Liver (tissue), 9 donors: ENCODE data around the gene CFAP65. TPM values are rescaled to one million over a fixed set of nuclear protein-coding genes. Genes with fewer than 3 reads are reported as not detected.

Source experiments
- DNase-seq: peaks from one replicate; pipeline ENCODE4 v3.0.0-alpha.2; 2017; ENCODE audit warnings: low spot score
- H3K27ac ChIP-seq, 2 donors: one replicate each; pipeline ENCODE4 v1.7.0; 2013; ENCODE audit warnings: inconsistent platforms in 2 of 2, low read length in 2 of 2, control low read depth in 1 of 2, low read depth in 1 of 2, mild to moderate bottlenecking in 1 of 2
- H3K27me3 ChIP-seq, 4 donors: one replicate each; pipeline versions ENCODE4 v1.6.1 to v1.7.0; 2013; ENCODE audit warnings: low read length in 3 of 4, inconsistent platforms in 1 of 4, mild to moderate bottlenecking in 1 of 4, moderate library complexity in 1 of 4; ENCODE audit not compliant: control insufficient read depth in 4 of 4, insufficient read depth in 4 of 4
- H3K36me3 ChIP-seq, 4 donors: one replicate each; pipeline versions ENCODE4 v1.6.1 to v1.7.0; 2013; ENCODE audit warnings: low read length in 3 of 4, mild to moderate bottlenecking in 3 of 4, low read depth in 1 of 4, moderate library complexity in 1 of 4; ENCODE audit not compliant: control insufficient read depth in 4 of 4, insufficient read depth in 3 of 4
- H3K4me1 ChIP-seq, 4 donors: one replicate each; pipeline versions ENCODE4 v1.6.1 to v1.7.0; 2013; ENCODE audit warnings: low read length in 3 of 4, mild to moderate bottlenecking in 3 of 4, moderate library complexity in 1 of 4; ENCODE audit not compliant: control insufficient read depth in 4 of 4, insufficient read depth in 4 of 4
- H3K4me3 ChIP-seq, 3 donors: one replicate each; pipeline versions ENCODE4 v1.6.1 to v1.7.0; 2013; ENCODE audit warnings: low read length in 3 of 3, control low read depth in 1 of 3, low read depth in 1 of 3, mild to moderate bottlenecking in 1 of 3
- H3K9ac ChIP-seq, 2 donors: one replicate each; pipeline ENCODE4 v1.7.0; 2013; ENCODE audit warnings: low read length in 2 of 2, mild to moderate bottlenecking in 2 of 2, moderate library complexity in 2 of 2, control low read depth in 1 of 2, low read depth in 1 of 2
- H3K9me3 ChIP-seq, 4 donors: one replicate each; pipeline versions ENCODE4 v1.6.1 to v1.7.0; 2013; ENCODE audit warnings: low read length in 3 of 4; ENCODE audit not compliant: control insufficient read depth in 4 of 4
- FOXA2 ChIP-seq: IDR thresholded peaks from 2 replicates; pipeline ENCODE4 v1.6.1; 2016; ENCODE audit warnings: antibody characterized with exemption
- GABPA ChIP-seq, 2 donors: IDR thresholded peaks in 1 of 2; conservative IDR thresholded peaks in 1 of 2; 2 replicates each; pipeline ENCODE4 v1.6.1; 2016; ENCODE audit warnings: antibody characterized with exemption in 2 of 2, mild to moderate bottlenecking in 1 of 2, moderate library complexity in 1 of 2
- HNF4G ChIP-seq: IDR thresholded peaks from 2 replicates; pipeline ENCODE4 v1.6.1; 2016; ENCODE audit warnings: antibody characterized with exemption
- JUND ChIP-seq, 2 donors: IDR thresholded peaks; 2 replicates each; pipeline ENCODE4 v1.6.1; 2016; ENCODE audit warnings: antibody characterized with exemption in 2 of 2
- RXRA ChIP-seq, 2 donors: IDR thresholded peaks; 2 replicates each; pipeline ENCODE4 v1.6.1; 2017 to 2018; ENCODE audit warnings: antibody characterized with exemption in 2 of 2, mild to moderate bottlenecking in 1 of 2
- TAF1 ChIP-seq: conservative IDR thresholded peaks from 2 replicates; pipeline ENCODE4 v1.6.1; 2016; ENCODE audit warnings: antibody characterized with exemption, mild to moderate bottlenecking
- WGBS: extraction: QIAGEN DNeasy Blood & Tissue Kit; methylation state at CpG from one replicate; pipeline ENCODE4 v1.1.7; 2013; 5-methylcytosine and 5-hydroxymethylcytosine counted together
- polyA plus RNA-seq, 2 donors: library from polyadenylated mRNA; stranded (reverse) in 1 of 2; unstranded in 1 of 2; fragments of 200-250 nt in 1 of 2; fragments of >200 nt in 1 of 2; fragmentation: Nextera tagmentation in 1 of 2; extraction: Ambion mirVana in 1 of 2; gene quantifications; one replicate each; pipeline versions ENCODE4 v1.2.1 to v1.2.3, GENCODE V29; 2013 to 2015
- total RNA-seq, 2 donors: library from RNA; depleted of rRNA; stranded (reverse); fragments of >200 nt; gene quantifications; one replicate each; pipeline ENCODE4 v1.2.3, GENCODE V29; 2014
- TF ChIP-seq, protein P1 (sequence below): IDR thresholded peaks from 2 replicates; pipeline ENCODE4 v1.6.1; 2016; ENCODE audit warnings: antibody characterized with exemption
- TF ChIP-seq, protein P2 (sequence below): IDR thresholded peaks from 2 replicates; pipeline ENCODE4 v1.6.1; 2016; ENCODE audit warnings: antibody characterized with exemption, mild to moderate bottlenecking
- donor health status: healthy.
- donor health status: healthy.
- donor health status: healthy.
- donor health status: healthy.
- donor health status: healthy.

CFAP65 gene
- total and polyA plus RNA-seq, 4 donors = not detected

DNA sequence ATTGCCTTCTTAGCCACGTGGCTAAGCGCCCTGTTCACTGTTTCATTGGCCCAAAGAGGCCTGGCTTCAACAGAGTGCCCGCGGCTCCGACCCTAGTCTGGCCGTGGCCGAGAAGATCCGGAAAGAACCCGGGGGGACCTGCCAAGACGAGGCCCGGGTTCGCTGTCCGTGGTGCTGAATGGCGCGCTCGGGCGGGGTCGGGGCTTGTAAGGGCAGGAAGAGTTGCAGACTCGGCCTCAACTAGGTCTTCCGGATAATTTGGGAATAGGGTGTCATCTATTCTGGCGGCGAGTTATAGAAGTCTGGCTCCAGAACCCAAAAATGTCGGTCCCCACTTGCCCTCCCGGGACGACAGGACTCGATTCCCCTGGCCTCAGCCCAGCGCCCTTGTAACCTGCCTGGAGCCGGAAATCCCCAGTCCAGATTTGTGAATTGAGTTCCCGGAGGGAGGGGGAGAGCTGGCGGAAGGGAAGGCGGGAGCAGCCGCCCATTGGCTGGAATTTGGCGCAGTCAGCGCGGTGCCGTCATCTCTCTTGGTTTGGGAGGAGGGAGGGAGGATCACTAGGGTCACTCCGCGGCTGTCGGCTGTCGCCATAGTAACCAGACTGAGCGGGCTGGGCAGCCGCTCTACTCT is 78.3 kb downstream of the CFAP65 start:
- H3K9me3 ChIP-seq = no peaks in the 10 kb centered on the region
- TF ChIP-seq, protein P1, sequence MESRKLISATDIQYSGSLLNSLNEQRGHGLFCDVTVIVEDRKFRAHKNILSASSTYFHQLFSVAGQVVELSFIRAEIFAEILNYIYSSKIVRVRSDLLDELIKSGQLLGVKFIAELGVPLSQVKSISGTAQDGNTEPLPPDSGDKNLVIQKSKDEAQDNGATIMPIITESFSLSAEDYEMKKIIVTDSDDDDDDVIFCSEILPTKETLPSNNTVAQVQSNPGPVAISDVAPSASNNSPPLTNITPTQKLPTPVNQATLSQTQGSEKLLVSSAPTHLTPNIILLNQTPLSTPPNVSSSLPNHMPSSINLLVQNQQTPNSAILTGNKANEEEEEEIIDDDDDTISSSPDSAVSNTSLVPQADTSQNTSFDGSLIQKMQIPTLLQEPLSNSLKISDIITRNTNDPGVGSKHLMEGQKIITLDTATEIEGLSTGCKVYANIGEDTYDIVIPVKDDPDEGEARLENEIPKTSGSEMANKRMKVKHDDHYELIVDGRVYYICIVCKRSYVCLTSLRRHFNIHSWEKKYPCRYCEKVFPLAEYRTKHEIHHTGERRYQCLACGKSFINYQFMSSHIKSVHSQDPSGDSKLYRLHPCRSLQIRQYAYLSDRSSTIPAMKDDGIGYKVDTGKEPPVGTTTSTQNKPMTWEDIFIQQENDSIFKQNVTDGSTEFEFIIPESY = no peak
- TF ChIP-seq, protein P2, sequence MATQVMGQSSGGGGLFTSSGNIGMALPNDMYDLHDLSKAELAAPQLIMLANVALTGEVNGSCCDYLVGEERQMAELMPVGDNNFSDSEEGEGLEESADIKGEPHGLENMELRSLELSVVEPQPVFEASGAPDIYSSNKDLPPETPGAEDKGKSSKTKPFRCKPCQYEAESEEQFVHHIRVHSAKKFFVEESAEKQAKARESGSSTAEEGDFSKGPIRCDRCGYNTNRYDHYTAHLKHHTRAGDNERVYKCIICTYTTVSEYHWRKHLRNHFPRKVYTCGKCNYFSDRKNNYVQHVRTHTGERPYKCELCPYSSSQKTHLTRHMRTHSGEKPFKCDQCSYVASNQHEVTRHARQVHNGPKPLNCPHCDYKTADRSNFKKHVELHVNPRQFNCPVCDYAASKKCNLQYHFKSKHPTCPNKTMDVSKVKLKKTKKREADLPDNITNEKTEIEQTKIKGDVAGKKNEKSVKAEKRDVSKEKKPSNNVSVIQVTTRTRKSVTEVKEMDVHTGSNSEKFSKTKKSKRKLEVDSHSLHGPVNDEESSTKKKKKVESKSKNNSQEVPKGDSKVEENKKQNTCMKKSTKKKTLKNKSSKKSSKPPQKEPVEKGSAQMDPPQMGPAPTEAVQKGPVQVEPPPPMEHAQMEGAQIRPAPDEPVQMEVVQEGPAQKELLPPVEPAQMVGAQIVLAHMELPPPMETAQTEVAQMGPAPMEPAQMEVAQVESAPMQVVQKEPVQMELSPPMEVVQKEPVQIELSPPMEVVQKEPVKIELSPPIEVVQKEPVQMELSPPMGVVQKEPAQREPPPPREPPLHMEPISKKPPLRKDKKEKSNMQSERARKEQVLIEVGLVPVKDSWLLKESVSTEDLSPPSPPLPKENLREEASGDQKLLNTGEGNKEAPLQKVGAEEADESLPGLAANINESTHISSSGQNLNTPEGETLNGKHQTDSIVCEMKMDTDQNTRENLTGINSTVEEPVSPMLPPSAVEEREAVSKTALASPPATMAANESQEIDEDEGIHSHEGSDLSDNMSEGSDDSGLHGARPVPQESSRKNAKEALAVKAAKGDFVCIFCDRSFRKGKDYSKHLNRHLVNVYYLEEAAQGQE = peak; percentile 99
- no peak for TF ChIP-seq RXRA (IDR thresholded peaks at IDR 0.05)
- TF ChIP-seq HNF4G = no peak
- no peak for TF ChIP-seq GABPA (IDR thresholded peaks at IDR 0.05 in 1 of 2, conservative IDR thresholded peaks at IDR 0.05 in 1 of 2)
- no peak for TF ChIP-seq FOXA2
- no peak for TF ChIP-seq JUND (IDR thresholded peaks at IDR 0.05)
- 5% methylated on average over 42 of the region's 42 CpGs for WGBS
- no peak overlapping the region for H3K4me3 ChIP-seq
- H3K27ac ChIP-seq = no peak overlapping the region
- H3K9ac ChIP-seq = no peak overlapping the region
- DNase-seq = peak; percentile 70
- peaks cover 6 to 17% (median 9%) of the 10 kb centered on the region in 4 donors for H3K27me3 ChIP-seq
- H3K36me3 ChIP-seq = no peaks in the 10 kb centered on the region
- H3K4me1 ChIP-seq = peaks cover 0 to 12% (median 5%) of the 10 kb centered on the region in 4 donors

DNA sequence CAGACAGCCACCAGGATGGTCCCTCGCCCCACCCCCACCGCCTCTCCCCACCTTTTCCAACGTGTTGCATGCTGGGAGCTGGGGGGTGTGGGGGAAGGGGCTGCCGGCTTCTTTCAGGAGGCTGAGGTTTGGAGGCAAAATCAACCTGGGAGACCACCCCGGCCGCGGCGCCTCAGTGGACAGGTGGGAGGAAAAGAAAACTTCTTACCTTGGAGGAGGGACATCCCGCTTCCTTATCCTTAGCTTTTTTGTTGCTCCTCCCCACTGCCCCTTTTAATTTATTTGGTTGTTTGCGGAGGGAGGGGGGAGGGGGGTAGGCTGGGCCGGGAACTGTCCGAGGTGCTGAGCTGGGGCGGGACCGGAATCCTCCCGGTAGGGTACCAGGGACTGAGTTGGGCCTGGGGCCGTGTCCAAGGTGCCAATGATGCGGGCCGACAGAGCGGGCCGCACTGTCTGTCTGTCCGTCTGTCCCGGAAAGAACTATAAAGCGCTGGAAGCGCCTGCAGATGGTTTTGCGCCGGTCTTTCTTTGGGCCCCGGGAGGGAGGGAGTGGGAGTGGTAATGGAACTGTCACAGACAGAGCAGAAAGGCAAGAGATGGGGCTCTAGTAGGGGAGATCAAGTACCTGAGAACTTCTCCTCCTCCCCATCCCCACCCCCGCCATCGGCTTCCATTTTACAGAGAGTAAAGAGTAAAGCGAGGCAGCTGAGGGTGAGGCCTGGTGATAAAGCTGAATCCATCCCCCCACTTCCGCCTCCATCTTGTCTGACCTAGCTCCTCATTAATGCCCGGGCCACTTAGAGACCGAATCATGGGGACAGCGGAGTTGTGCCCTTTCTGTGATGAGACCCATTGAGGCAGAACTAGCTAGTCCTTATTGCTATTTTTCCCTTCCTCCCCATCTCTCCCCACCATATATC is 79.4 kb downstream of the CFAP65 start:
- Histone ChIP-seq H3K9me3 (no peaks in the 10 kb centered on the region), H3K27me3 (peaks cover 6 to 17% (median 9%) of the 10 kb centered on the region in 4 donors), H3K4me3 (no peak overlapping the region), H3K4me1 (peaks cover 0 to 12% (median 5%) of the 10 kb centered on the region in 4 donors), H3K36me3 (no peaks in the 10 kb centered on the region), H3K27ac (no peak overlapping the region), H3K9ac (no peak overlapping the region)
- DNase-seq = no peak
- WGBS = 13% methylated on average over 34 of the region's 34 CpGs
- TF ChIP-seq TAF1 = no peak
- TF ChIP-seq, protein P2 = peak; percentile 91
